ENCODE results near the gene CHN2.

CHN2 gene

DNA sequence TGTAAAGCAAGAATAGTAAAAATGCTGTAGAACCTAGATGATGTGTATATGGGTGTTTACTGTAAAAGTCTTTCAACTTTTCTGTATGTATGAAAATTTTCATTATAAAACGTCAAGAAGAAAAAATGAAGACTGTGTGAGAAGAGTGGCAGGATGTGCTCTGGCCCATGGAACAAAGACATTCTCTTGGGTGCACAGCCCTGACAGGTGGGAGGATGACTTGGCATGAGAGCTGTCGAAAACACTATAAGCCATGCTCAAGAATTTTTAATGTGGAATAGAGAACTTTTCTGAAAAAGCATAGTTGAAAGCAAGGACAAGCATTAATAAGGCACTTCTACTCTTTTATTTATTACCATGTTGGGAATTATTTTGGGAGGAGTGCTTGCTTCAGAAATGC, 185.0 kb downstream of the CHN2 start:
- ChIA-PET POLR2A (no interaction called here), CTCF (no interaction called here)
- DNase-seq (ENCODE audit: extremely low spot score): no peak
- TF ChIP-seq, protein P1, sequence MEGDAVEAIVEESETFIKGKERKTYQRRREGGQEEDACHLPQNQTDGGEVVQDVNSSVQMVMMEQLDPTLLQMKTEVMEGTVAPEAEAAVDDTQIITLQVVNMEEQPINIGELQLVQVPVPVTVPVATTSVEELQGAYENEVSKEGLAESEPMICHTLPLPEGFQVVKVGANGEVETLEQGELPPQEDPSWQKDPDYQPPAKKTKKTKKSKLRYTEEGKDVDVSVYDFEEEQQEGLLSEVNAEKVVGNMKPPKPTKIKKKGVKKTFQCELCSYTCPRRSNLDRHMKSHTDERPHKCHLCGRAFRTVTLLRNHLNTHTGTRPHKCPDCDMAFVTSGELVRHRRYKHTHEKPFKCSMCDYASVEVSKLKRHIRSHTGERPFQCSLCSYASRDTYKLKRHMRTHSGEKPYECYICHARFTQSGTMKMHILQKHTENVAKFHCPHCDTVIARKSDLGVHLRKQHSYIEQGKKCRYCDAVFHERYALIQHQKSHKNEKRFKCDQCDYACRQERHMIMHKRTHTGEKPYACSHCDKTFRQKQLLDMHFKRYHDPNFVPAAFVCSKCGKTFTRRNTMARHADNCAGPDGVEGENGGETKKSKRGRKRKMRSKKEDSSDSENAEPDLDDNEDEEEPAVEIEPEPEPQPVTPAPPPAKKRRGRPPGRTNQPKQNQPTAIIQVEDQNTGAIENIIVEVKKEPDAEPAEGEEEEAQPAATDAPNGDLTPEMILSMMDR (IDR thresholded peaks at IDR 0.05; ENCODE audit: control extremely low read depth, extremely low read depth, low read depth, missing control alignments): no peak

DNA sequence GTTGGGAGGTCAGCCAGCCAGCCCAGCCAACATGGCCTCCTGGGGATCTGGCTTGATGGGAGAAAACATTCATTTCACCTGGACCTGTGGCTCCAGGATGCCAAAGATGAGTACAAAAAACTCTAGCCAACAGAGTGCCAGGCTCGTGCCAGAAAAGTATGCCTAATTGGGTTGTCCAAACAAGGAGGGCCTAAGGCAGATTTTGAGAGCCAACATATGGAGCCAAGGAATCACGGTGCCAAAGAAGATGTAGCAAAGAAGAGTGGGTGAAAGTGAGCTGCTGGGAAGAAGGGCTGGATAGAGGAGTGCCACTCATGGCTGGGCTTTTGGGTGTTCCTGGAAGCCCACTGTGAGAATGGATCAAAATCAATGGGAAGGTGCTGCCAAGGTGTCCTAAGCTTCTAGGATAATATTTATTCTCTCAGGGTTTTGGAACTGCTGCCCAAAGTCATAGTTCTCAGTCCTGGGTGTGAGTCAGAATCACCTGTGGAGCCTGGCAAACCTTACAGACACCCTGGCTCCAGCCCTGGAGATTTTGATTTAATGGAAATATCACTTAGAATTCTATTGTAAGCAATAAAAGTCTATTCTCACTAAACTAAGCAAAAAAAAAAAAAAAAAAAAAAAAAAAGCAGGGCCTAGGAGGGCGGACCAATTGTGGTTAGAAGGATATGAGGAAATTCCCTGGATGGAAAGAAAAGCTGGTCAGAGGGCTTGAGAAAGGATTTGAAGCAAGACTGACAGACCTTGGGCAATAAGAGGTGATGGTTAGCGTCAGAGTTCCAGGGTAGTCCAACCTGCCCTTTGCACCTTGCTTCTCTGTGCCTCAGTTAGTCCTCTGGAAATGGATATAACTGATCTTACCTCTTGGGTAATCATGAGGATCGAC, 186.9 kb downstream of the CHN2 start:
- CTCF ChIA-PET: no interaction called here
- TF ChIP-seq, protein P1 (IDR thresholded peaks at IDR 0.05; ENCODE audit: control extremely low read depth, extremely low read depth, low read depth, missing control alignments): no peak
- POLR2A ChIA-PET: no interaction called here
- no peak for DNase-seq (ENCODE audit: extremely low spot score)

DNA sequence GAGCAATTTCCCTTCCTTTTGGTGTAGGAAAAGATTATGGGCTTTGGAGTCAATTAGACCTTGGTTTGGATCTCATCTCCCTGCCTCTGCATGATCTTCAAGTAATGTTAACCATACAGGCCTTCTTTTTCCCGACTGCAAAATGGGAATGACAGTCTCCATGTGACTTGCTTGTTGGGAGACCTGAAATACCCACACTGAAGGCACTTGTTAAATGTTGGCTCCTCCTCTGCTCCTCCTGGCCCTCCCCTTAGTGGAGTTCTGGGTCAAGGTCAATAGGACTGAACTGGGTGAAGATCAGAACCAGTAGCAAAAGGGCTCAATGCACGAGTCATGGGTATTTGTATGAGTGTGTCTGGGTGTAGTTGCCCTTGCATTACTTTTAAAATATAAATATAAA, 189.7 kb downstream of the CHN2 start:
- no peak for DNase-seq (ENCODE audit: extremely low spot score)
- TF ChIP-seq, protein P1 (IDR thresholded peaks at IDR 0.05; ENCODE audit: control extremely low read depth, extremely low read depth, low read depth, missing control alignments): no peak
- ChIA-PET CTCF (no interaction called here), POLR2A (no interaction called here)

DNA sequence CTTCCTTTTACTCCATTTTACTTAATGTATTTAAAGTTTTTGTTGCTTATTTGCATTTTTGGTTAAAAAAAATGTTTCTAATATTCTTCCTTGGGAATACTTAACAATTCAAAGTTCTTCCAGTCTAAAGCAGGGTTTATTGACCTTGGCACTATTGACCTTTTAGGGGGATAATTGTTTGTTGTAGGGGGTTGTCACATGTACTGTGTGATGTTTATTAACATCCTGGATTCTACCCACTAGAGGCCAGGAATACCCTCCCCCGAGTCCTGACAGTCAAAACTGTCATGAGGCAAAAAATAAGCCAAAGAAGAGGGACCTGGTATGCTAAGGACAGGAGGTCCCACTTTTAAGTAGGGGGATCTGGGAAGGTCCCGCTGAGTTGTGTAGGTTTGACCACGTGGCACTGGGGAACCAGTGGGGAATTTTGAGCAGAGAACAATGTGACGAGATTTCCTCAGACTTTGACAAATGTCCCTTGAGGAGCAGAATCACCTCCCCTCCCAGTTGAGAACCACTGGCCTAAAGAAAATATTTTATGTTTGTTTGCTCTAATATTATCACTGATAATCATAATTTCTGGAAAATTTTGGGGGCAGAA, 190.7 kb downstream of the CHN2 start:
- POLR2A ChIA-PET: no interaction called here
- CTCF ChIA-PET: no interaction called here
- TF ChIP-seq, protein P1 (IDR thresholded peaks at IDR 0.05; ENCODE audit: control extremely low read depth, extremely low read depth, low read depth, missing control alignments): no peak
- no peak for DNase-seq (ENCODE audit: extremely low spot score)

DNA sequence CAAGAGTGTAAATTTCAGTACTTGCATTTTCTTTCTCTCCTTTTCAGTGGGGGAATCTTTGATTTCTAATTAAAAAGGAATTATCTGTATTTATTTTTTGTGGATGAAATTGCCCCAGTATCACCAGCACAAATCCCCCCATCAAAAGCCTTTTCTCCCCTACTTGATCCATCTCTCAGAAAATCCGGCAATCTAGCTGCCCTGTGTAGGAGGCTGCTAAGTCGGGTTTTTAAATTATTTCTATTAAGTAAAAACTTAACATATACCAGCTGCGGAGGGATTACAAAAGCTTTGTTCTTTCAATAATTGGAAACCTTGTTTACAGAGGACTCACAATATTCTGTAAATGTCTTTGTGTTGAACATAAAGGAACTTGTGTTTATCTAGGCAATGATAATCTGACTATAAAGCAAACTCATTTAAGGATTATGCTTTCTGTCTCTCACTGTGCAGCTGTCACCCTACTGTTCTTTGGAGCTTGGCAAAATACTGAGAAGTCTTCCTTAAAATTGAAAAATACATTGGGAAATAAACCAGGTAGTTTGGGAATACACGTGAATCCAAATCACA, 191.7 kb downstream of the CHN2 start:
- no peak for DNase-seq (ENCODE audit: extremely low spot score)
- ChIA-PET CTCF (interaction anchor here (1.4 kb wide), 1 partner anchor 11 kb away, joined by 3 read pairs; no protein-coding TSS in a partner anchor), POLR2A (no interaction called here)
- TF ChIP-seq, protein P1 (IDR thresholded peaks at IDR 0.05; ENCODE audit: control extremely low read depth, extremely low read depth, low read depth, missing control alignments): no peak

DNA sequence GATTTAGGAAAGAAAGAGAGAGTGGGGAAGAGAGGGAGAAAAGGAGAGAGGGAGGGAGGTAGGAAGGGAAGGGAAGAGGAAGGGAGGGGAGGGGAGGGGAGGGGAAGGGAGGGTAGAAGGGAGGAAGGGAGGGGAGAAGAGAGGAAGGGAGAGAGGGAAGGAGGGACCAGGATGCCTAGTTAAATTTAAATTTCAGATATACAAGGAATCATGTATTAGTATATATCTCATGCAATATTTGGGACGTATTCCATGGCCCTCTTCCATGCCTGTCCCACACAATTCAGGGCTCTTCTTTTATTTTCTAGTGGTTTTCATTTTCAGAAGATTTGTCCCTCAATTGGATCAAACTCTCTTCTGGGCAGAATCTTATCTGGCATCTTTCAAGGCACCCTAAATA, 196.7 kb downstream of the CHN2 start:
- TF ChIP-seq, protein P1 (IDR thresholded peaks at IDR 0.05; ENCODE audit: control extremely low read depth, extremely low read depth, low read depth, missing control alignments): no peak
- ChIA-PET POLR2A (no interaction called here), CTCF (interaction anchor here (1.6 to 1.9 kb wide), 2 partner anchors 13 to 18 kb away, joined by 4 to 5 read pairs; no protein-coding TSS in a partner anchor)
- DNase-seq (ENCODE audit: extremely low spot score): no peak

All from GM10248 (cell line).